Suprapubic skin (tissue), 3 donors: ENCODE results near the gene OLA1.

Source experiments
- POLR2A ChIP-seq, 2 donors: fragments of 450-650 bp; IDR thresholded peaks; one replicate each; pipeline ENCODE4 v1.6.1; 2017; ENCODE audit warnings: antibody characterized with exemption in 2 of 2, mild to moderate bottlenecking in 2 of 2, moderate library complexity in 2 of 2
- TF ChIP-seq, protein P1 (sequence below), 2 donors: fragments of 200-600 bp in 1 of 2; fragments of 450-650 bp in 1 of 2; sonication (generic) in 1 of 2; IDR thresholded peaks; one replicate each; pipeline ENCODE4 v1.5.1; 2016 to 2019; ENCODE audit warnings: antibody characterized with exemption in 2 of 2, mild to moderate bottlenecking in 1 of 2, moderate library complexity in 1 of 2

DNA sequence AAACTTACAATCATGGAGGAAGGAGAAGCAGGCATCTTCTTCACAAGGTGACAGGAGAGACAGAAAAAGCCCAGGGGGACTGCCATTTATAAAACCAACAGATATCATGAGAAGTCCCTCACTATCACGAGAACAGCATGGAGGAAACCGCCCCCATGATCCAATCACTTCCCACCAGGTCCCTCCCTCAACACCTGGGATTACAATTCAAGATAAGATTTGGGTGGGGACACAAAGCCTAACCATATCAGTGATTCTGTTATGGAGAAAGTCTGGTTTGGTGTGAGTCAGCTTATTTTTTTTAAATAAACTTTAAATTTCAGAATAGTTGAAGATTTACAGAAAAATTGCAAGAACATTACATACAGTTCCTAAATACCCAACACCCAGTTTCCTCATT lies 198.4 kb downstream of the OLA1 start:
- TF ChIP-seq, protein P1, sequence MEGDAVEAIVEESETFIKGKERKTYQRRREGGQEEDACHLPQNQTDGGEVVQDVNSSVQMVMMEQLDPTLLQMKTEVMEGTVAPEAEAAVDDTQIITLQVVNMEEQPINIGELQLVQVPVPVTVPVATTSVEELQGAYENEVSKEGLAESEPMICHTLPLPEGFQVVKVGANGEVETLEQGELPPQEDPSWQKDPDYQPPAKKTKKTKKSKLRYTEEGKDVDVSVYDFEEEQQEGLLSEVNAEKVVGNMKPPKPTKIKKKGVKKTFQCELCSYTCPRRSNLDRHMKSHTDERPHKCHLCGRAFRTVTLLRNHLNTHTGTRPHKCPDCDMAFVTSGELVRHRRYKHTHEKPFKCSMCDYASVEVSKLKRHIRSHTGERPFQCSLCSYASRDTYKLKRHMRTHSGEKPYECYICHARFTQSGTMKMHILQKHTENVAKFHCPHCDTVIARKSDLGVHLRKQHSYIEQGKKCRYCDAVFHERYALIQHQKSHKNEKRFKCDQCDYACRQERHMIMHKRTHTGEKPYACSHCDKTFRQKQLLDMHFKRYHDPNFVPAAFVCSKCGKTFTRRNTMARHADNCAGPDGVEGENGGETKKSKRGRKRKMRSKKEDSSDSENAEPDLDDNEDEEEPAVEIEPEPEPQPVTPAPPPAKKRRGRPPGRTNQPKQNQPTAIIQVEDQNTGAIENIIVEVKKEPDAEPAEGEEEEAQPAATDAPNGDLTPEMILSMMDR (IDR thresholded peaks at IDR 0.05) = no peak
- no peak for TF ChIP-seq POLR2A (IDR thresholded peaks at IDR 0.05)
